Parathyroid adenoma (tissue), 2 donors: ENCODE measurements around the gene MAP3K7.

Experiments used
- H2AFZ ChIP-seq: fragments of 300-600 bp; sonication (generic); one replicate; pipeline ENCODE4 v1.7.0; 2017; ENCODE audit warnings: antibody characterized with exemption, mild to moderate bottlenecking
- H3K27ac ChIP-seq: fragments of 300-600 bp; sonication (generic); one replicate; pipeline ENCODE4 v1.7.0; 2017
- H3K27me3 ChIP-seq: fragments of 300-600 bp; sonication (generic); one replicate; pipeline ENCODE4 v1.7.0; 2017; ENCODE audit warnings: low read length; ENCODE audit not compliant: control insufficient read depth, insufficient read depth
- H3K36me3 ChIP-seq: fragments of 300-600 bp; sonication (generic); one replicate; pipeline ENCODE4 v1.7.0; 2017; ENCODE audit warnings: low read length; ENCODE audit not compliant: control insufficient read depth, insufficient read depth
- H3K4me1 ChIP-seq: fragments of 300-600 bp; sonication (generic); one replicate; pipeline ENCODE4 v1.7.0; 2017; ENCODE audit warnings: control low read depth
- H3K4me2 ChIP-seq: fragments of 300-600 bp; sonication (generic); one replicate; pipeline ENCODE4 v1.7.0; 2017; ENCODE audit warnings: low read length
- H3K4me3 ChIP-seq: fragments of 300-600 bp; sonication (generic); one replicate; pipeline ENCODE4 v1.7.0; 2017; ENCODE audit warnings: low read depth, low read length
- H3K79me2 ChIP-seq: fragments of 300-600 bp; sonication (generic); one replicate; pipeline ENCODE4 v1.7.0; 2017; ENCODE audit warnings: control low read depth
- H3K9ac ChIP-seq: fragments of 300-600 bp; sonication (generic); one replicate; pipeline ENCODE4 v1.7.0; 2017; ENCODE audit warnings: mild to moderate bottlenecking
- H3K9me3 ChIP-seq: fragments of 300-600 bp; sonication (generic); one replicate; pipeline ENCODE4 v1.7.0; 2017; ENCODE audit warnings: low read length; ENCODE audit not compliant: control insufficient read depth
- TF ChIP-seq, protein P1 (sequence below): fragments of 300-600 bp; sonication (generic); IDR thresholded peaks from one replicate; pipeline ENCODE4 v1.7.0; 2017; ENCODE audit warnings: antibody characterized with exemption, mild to moderate bottlenecking
- donor health status: primary hyperparathyroidism.

MAP3K7 gene

DNA sequence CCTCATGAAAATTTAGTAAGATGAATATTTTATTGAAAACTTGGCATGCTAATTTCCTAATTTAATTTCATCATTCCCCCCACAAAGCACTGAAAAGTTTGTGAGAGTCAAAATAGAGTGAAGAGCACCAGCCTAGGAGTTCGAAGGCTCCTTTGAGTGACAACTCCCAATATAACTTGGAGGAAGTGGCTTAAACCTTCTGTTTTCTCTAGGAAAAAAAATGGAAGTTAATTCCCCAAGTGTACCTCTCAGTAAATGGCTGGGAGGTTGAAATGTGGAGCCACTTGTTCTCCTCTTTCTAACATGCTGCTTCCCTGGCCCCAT is 107.3 kb downstream of the MAP3K7 start:
- H3K9ac ChIP-seq: no peak overlapping the region
- no peaks in the 10 kb centered on the region for H3K27me3 ChIP-seq
- no peaks in the 10 kb centered on the region for H3K9me3 ChIP-seq
- no peak overlapping the region for H3K4me3 ChIP-seq
- TF ChIP-seq, protein P1, sequence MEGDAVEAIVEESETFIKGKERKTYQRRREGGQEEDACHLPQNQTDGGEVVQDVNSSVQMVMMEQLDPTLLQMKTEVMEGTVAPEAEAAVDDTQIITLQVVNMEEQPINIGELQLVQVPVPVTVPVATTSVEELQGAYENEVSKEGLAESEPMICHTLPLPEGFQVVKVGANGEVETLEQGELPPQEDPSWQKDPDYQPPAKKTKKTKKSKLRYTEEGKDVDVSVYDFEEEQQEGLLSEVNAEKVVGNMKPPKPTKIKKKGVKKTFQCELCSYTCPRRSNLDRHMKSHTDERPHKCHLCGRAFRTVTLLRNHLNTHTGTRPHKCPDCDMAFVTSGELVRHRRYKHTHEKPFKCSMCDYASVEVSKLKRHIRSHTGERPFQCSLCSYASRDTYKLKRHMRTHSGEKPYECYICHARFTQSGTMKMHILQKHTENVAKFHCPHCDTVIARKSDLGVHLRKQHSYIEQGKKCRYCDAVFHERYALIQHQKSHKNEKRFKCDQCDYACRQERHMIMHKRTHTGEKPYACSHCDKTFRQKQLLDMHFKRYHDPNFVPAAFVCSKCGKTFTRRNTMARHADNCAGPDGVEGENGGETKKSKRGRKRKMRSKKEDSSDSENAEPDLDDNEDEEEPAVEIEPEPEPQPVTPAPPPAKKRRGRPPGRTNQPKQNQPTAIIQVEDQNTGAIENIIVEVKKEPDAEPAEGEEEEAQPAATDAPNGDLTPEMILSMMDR: no peak
- H3K4me2 ChIP-seq: no peak overlapping the region
- H2AFZ ChIP-seq: no peak overlapping the region
- H3K27ac ChIP-seq: no peak overlapping the region
- peaks cover 3% of the 10 kb centered on the region for H3K4me1 ChIP-seq
- no peaks in the 10 kb centered on the region for H3K36me3 ChIP-seq
- H3K79me2 ChIP-seq: no peaks in the 10 kb centered on the region

DNA sequence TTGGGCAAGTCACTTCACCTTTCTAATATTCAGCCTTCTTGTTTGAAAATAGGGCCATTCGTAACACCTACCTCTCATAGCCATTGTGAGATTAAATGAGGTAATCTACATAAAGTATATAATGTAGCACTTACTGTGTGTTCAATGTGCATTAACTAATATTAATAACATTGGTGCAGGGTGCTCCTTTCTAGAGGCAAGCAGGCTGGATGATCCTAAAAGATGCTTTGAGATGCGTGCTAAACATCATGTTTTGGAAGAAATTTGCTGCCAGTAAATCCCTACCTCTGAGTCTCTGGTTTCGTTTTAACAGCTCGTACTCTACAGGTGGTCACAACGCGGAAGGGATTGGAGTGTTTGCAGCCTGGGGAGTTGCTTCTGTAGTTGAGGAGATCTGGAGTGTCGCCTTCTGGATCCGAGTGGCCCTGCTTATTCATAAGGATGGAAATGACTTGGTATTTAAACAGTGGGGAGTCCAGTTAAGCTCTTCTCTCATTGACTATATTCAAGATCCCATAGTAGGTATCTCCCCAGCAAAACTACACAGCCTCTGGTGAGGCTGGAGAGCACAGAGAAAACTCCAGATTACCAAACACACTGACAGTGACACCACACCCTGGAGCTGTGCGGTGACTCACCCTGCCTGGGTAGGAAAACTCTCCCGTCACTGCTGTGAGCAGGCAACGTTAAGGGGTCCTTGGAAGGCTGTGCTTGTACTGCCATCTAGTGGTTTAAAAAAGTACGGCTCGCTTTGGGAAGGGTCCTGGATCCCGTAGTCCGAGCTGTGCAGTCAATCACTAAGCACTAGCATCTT is 107.9 kb downstream of the MAP3K7 start:
- no peak overlapping the region for H3K4me3 ChIP-seq
- no peaks in the 10 kb centered on the region for H3K79me2 ChIP-seq
- peaks cover 3% of the 10 kb centered on the region for H3K4me1 ChIP-seq
- TF ChIP-seq, protein P1: peak; percentile 92
- no peak overlapping the region for H3K9ac ChIP-seq
- H3K27me3 ChIP-seq: no peaks in the 10 kb centered on the region
- H3K36me3 ChIP-seq: no peaks in the 10 kb centered on the region
- peak overlapping the region; percentile 61 for H2AFZ ChIP-seq
- H3K4me2 ChIP-seq: no peak overlapping the region
- no peak overlapping the region for H3K27ac ChIP-seq
- no peaks in the 10 kb centered on the region for H3K9me3 ChIP-seq

- no peak overlapping the region for H3K9ac ChIP-seq
- H3K4me3 ChIP-seq: no peak overlapping the region
- H3K27ac ChIP-seq: no peak overlapping the region
- TF ChIP-seq, protein P1: no peak
- H3K36me3 ChIP-seq: no peaks in the 10 kb centered on the region
- H2AFZ ChIP-seq: no peak overlapping the region
- no peaks in the 10 kb centered on the region for H3K79me2 ChIP-seq
- H3K9me3 ChIP-seq: no peaks in the 10 kb centered on the region
- H3K4me1 ChIP-seq: peaks cover 3% of the 10 kb centered on the region
- H3K27me3 ChIP-seq: no peaks in the 10 kb centered on the region
- no peak overlapping the region for H3K4me2 ChIP-seq
Measured at GRCh38 chr6:90478278-90478677, 108.6 kb downstream of the MAP3K7 start.

DNA sequence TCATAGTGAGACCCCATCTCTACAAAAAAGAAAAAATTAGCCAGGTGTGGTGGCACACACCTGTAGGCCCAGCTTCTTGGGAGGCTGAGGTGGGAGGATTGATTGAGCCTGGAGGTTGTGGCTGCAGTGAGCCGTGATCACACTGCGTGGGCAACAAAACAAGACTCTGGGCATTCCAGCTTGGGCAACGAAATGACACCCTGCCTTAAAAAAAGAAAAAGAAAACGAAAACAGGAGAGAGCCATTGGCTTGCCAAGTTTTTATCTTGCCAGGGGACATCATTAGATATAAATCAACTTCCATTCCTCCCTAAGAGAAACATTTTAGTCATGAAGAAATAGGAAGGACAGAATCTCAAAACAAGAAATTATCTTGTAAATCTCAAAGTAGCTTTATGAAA is 109.5 kb downstream of the MAP3K7 start:
- H3K27me3 ChIP-seq: no peaks in the 10 kb centered on the region
- H2AFZ ChIP-seq: no peak overlapping the region
- no peaks in the 10 kb centered on the region for H3K79me2 ChIP-seq
- peaks cover 3% of the 10 kb centered on the region for H3K4me1 ChIP-seq
- H3K9me3 ChIP-seq: no peaks in the 10 kb centered on the region
- no peak overlapping the region for H3K27ac ChIP-seq
- no peak overlapping the region for H3K4me2 ChIP-seq
- H3K9ac ChIP-seq: no peak overlapping the region
- no peak overlapping the region for H3K4me3 ChIP-seq
- TF ChIP-seq, protein P1: no peak
- no peaks in the 10 kb centered on the region for H3K36me3 ChIP-seq

DNA sequence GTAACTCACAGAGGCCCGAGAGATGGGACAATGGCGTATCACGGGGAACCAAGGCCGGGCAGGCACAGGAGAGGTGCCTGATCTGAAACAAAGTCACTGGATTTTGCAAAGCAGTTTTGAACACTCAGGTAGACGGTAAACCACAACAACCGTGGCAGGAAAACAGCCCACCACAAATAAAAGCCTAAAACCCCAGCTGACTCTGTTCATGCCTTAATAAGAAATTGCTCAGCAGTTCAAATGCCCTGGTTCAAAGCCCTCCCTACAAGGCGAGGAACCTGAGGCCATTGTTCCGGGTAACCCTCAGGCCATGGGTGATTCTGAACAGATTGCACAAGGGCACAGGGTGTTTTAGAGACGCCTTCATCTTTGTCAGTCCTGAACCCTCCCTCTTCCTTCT is 114.2 kb downstream of the MAP3K7 start:
- no peak overlapping the region for H3K4me3 ChIP-seq
- H3K9me3 ChIP-seq: no peaks in the 10 kb centered on the region
- no peak overlapping the region for H3K9ac ChIP-seq
- no peaks in the 10 kb centered on the region for H3K36me3 ChIP-seq
- H3K27me3 ChIP-seq: no peaks in the 10 kb centered on the region
- TF ChIP-seq, protein P1: no peak
- peaks cover 3% of the 10 kb centered on the region for H3K4me1 ChIP-seq
- H2AFZ ChIP-seq: no peak overlapping the region
- H3K79me2 ChIP-seq: no peaks in the 10 kb centered on the region
- H3K27ac ChIP-seq: no peak overlapping the region
- no peak overlapping the region for H3K4me2 ChIP-seq
